Mucosa of rectum (tissue), 2 donors: ENCODE data around the gene SCAF4.
"Not testable (repeated sequence)": the region's sequence is repeated elsewhere in the genome, so short reads cannot be mapped to it uniquely, and the experiment has no call there.

ENCODE experiments used
- H3K27ac ChIP-seq, 2 donors: one replicate each; pipeline ENCODE4 v1.7.0; 2013; ENCODE audit warnings: inconsistent platforms in 2 of 2, low read depth in 2 of 2, low read length in 2 of 2
- H3K27me3 ChIP-seq, 2 donors: one replicate each; pipeline ENCODE4 v1.7.0; 2013; ENCODE audit warnings: low read length in 2 of 2; ENCODE audit not compliant: control insufficient read depth in 2 of 2, insufficient read depth in 2 of 2
- H3K36me3 ChIP-seq, 2 donors: one replicate each; pipeline ENCODE4 v1.7.0; 2013; ENCODE audit warnings: low read length in 2 of 2; ENCODE audit not compliant: control insufficient read depth in 2 of 2, insufficient read depth in 2 of 2
- H3K4me1 ChIP-seq, 2 donors: one replicate each; pipeline ENCODE4 v1.7.0; 2013; ENCODE audit warnings: low read length in 2 of 2, mild to moderate bottlenecking in 1 of 2; ENCODE audit not compliant: control insufficient read depth in 2 of 2, insufficient read depth in 2 of 2
- H3K4me3 ChIP-seq, 2 donors: one replicate each; pipeline ENCODE4 v1.7.0; 2013; ENCODE audit warnings: low read length in 2 of 2
- H3K9ac ChIP-seq, 2 donors: one replicate each; pipeline ENCODE4 v1.7.0; 2013; ENCODE audit warnings: low read length in 2 of 2, low read depth in 1 of 2, mild to moderate bottlenecking in 1 of 2
- H3K9me3 ChIP-seq, 2 donors: one replicate each; pipeline ENCODE4 v1.7.0; 2013; ENCODE audit warnings: low read length in 2 of 2; ENCODE audit not compliant: control insufficient read depth in 2 of 2
- donor health status: healthy.
- donor health status: Normal muscosa, but diverticular disease.

Gene SCAF4

DNA sequence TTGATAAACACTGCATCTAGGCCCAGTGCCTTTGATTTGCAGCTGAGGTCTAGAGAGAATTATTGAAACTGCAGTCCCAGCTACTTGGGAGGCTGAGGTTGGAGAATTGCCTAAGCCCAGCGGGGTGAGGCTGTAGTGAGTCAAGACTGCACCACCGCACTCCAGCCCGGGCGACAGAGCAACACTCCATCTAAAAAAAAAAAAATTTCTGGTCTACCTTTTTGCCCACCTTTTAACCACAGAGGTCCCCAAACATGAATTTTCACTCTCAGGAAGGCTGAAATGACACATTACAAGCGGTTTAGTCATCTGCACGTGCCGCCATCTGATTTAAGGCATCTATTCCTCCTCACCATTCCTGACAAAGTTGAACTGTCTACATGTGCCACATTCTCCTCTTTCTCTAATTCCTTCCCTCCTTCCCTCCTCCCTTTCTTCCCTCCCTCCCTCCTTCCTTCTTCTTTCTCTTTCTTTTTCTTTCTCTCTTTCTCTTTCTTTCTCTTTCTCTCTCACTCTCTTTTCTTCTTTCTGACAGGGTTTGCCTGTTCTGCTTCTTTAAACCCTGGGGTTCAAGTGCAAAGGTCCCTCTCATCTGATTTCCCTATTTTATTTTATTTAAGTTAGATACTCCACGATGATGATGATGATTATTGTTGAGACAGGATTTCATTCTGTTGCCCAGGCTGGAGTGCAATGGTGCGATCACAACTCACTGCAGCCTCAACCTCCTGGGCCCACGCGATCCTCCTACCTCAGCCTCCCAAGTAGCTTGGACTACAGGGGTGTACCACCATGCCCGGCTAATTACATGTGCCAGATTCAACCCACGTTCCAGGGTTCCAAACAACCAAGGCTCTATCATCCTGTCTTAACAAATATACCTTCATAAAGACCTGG lies 75.5 kb downstream of the SCAF4 start:
- H3K4me1 ChIP-seq = peaks cover 19 to 20% of the 10 kb centered on the region in 2 donors
- H3K4me3 ChIP-seq = no peak overlapping the region
- peak overlapping the region; percentile 1 to 25 for H3K27ac ChIP-seq
- H3K9me3 ChIP-seq = no peaks in the 10 kb centered on the region
- no peak overlapping the region for H3K9ac ChIP-seq
- no peaks in the 10 kb centered on the region for H3K36me3 ChIP-seq
- H3K27me3 ChIP-seq = no peaks in the 10 kb centered on the region

DNA sequence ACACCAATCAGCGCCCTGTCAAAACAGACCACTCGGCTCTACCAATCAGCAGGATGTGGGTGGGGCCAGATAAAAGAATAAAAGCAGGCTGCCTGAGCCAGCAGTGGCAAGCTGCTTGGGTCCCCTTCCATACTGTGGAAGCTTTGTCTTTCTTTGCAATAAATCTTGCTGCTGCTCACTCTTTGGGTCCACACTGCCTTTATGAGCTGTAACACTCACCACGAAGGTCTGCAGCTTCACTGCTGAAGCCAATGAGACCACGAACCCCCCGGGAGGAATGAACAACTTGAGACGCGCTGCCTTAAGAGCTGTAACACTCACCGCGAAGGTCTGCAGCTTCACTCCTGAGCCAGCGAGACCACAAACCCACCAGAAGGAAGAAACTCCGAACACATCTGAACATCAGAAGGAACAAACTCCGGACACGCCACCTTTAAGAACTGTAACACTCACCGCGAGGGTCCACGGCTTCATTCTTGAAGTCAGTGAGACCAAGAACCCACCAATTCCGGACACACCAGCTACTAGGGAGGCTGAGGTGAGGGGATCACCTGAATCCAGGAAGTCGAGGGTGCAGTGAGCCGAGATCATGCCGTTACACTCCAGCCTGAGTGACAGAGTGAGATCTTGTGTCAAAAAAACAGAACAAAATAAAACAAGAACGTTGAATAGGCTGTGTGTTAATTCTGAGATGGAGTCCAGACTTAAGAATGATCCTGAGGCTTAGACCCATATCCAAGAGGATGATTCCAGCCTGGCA lies 76.9 kb downstream of the SCAF4 start:
- H3K27me3 ChIP-seq, H3K27ac ChIP-seq: not testable (repeated sequence)

DNA sequence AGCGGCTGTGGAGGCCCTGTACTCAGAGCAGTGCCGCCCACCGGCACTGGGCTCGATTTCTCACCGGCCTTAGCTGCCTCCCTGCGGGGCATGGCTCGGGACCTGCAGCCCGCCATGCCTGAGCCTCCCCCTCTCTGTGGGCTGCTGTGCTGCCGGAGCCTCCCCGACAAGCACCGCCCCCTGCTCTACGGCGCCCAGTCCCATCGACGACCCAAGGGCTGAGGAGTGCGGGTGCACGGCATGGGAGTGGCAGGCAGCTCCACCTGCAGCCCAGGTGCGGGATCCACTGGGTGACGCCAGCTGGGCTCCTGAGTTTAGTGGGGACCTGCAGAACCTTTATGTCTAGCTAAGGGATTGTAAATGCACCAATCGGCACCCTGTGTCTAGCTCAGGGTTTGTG lies 77.6 kb downstream of the SCAF4 start:
- Histone ChIP-seq H3K9ac (no peak overlapping the region), H3K36me3 (no peaks in the 10 kb centered on the region), H3K9me3 (no peaks in the 10 kb centered on the region), H3K4me3 (no peak overlapping the region), H3K27me3 (no peaks in the 10 kb centered on the region), H3K27ac (no peak overlapping the region), H3K4me1 (peaks cover 14 to 15% of the 10 kb centered on the region in 2 donors)

More for the DNA sequence above, 76.9 kb downstream of the SCAF4 start:
- H3K36me3 ChIP-seq, H3K9me3 ChIP-seq, H3K4me3 ChIP-seq, H3K9ac ChIP-seq: not testable (repeated sequence)
- peaks cover 14 to 15% of the 10 kb centered on the region in 2 donors for H3K4me1 ChIP-seq

DNA sequence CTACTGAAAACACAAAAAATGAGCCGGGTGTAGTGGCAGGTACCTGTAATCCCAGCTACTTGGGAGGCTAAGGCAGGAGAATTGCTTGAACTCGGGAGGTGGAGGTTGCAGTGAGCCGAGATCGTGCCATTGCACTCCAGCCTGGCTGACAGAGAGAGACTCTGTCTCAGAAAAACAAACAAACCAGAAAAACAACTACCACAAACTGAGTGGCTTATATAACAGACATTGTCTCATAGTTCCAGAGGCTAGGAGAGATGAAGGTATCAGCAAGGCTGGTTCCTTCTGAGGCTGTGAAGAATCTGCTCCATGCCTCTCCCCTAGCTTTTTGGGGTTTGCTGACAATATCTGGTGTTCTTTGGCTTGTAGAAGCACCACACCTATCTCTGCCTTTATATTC lies 80.4 kb downstream of the SCAF4 start:
- not testable (repeated sequence) for H3K36me3 ChIP-seq, H3K4me3 ChIP-seq, H3K9ac ChIP-seq, H3K27me3 ChIP-seq, H3K4me1 ChIP-seq, H3K9me3 ChIP-seq, H3K27ac ChIP-seq

- Histone ChIP-seq H3K36me3 (no peaks in the 10 kb centered on the region), H3K9me3 (no peaks in the 10 kb centered on the region), H3K27me3 (no peaks in the 10 kb centered on the region), H3K4me3 (no peak overlapping the region), H3K9ac (no peak overlapping the region), H3K4me1 (no peaks in the 10 kb centered on the region), H3K27ac (no peak overlapping the region)
These were observed 81.0 kb downstream of the SCAF4 start for GRCh38 chr21:31650930-31651329.

DNA sequence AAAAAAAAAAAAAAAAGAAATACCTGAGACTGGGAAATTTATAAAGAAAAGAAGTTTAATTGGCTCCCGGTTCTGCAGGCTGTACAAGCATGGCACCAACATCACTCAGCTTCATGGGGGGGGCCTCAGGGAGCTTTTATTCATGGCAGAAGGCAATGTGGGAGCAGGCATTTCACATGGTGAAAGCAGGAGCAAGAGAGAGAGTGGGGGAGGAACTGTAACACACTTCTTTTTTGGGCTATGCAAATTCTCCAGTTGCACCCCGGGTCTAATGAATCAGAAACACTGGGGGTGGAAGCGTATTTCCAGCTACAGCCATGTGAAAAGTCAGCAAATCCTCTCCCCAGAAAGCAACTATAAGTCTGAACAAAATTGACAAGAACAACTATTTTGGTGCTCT lies 84.3 kb downstream of the SCAF4 start:
- Histone ChIP-seq H3K4me1 (peaks cover 3 to 4% of the 10 kb centered on the region in 2 donors), H3K27me3 (no peaks in the 10 kb centered on the region), H3K27ac (no peak overlapping the region), H3K9me3 (no peaks in the 10 kb centered on the region), H3K4me3 (no peak overlapping the region), H3K36me3 (no peaks in the 10 kb centered on the region), H3K9ac (no peak overlapping the region)

DNA sequence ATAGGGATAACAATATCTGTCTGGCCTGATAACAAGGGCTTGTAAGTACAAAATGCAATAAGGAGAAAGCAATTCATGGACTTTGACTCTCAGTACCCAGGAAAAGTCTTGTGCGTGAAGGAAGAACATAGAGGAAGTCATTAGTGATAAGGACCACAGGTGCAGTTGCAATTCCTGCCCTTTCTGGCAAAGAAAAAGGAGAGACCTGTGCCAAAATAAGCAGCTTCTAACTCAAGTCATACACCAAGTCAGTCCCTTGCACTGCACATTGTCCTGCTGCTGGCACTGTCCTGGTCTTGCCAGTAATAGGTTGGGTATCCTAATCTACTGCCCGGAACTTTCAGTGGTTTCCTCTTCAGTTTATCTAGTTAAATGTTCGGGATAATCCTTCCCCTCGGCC lies 87.3 kb downstream of the SCAF4 start:
- no peaks in the 10 kb centered on the region for H3K36me3 ChIP-seq
- peak overlapping the region in 1 of 2 donors; percentile 9 for H3K27ac ChIP-seq
- H3K9me3 ChIP-seq = no peaks in the 10 kb centered on the region
- peak overlapping the region in 1 of 2 donors; percentile 26 for H3K9ac ChIP-seq
- no peaks in the 10 kb centered on the region for H3K27me3 ChIP-seq
- peak overlapping the region; percentile 0 to 41 for H3K4me3 ChIP-seq
- peaks cover 3 to 4% of the 10 kb centered on the region in 2 donors for H3K4me1 ChIP-seq

GRCh38 chr21:31641416-31641922 lies 90.4 kb downstream of the SCAF4 start:
- Histone ChIP-seq H3K27ac (no peak overlapping the region), H3K36me3 (no peaks in the 10 kb centered on the region), H3K9ac (no peak overlapping the region), H3K4me1 (peaks cover 3 to 4% of the 10 kb centered on the region in 2 donors), H3K27me3 (no peaks in the 10 kb centered on the region), H3K4me3 (no peak overlapping the region), H3K9me3 (no peaks in the 10 kb centered on the region)

DNA sequence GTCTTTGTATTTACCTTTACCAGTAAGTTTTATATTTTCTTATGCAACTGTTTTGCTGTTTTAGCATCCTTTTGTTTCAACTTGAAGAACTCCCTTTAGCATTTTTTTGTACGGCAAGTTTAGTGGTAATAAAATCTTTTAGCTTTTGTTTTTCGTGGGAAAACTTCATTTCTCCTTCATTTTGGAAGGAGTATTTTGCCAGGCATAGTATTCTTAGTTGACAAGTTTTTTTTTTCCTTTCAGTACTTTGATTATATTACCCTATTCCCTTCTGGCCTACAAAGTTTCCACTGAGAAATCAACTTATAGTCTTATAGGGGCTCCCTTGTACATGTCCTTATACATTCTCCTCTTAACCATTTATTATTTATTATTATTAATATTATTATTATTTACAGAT lies 95.0 kb downstream of the SCAF4 start:
- no peak overlapping the region for H3K9ac ChIP-seq
- H3K36me3 ChIP-seq = no peaks in the 10 kb centered on the region
- no peaks in the 10 kb centered on the region for H3K9me3 ChIP-seq
- no peak overlapping the region for H3K27ac ChIP-seq
- no peak overlapping the region for H3K4me3 ChIP-seq
- H3K27me3 ChIP-seq = no peaks in the 10 kb centered on the region
- no peaks in the 10 kb centered on the region for H3K4me1 ChIP-seq

DNA sequence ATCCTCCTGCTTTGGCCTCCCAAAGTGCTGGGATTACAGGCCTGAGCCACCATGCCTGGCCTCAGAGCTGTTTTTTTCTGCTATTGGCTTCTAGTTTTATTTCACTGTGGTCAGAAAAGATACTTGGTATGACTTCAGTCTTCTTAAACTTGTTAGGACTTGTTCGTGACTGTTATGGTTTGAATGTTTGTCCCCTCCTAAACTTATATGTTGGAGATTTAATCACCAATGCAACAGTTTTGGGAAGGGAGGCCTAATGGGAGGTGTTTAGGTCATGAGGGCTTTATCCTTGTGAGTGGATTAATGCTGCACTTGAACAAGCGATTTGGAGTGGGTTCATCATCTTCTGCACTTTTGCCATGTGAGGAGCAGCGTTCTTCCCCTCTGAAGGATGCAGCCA lies 96.9 kb downstream of the SCAF4 start:
- H3K4me1 ChIP-seq = no peaks in the 10 kb centered on the region
- H3K4me3 ChIP-seq = no peak overlapping the region
- H3K36me3 ChIP-seq = no peaks in the 10 kb centered on the region
- H3K27ac ChIP-seq = no peak overlapping the region
- H3K9ac ChIP-seq = no peak overlapping the region
- no peaks in the 10 kb centered on the region for H3K27me3 ChIP-seq
- no peaks in the 10 kb centered on the region for H3K9me3 ChIP-seq
